T-helper 1 cell treated with Interleukin-12 subunit alpha and Interleukin-12 subunit beta and Interleukin-4 antibody, amounts not matched to agents 30 μg/mL and 1 μg/mL, for 36 hours (primary cell): Measurements from ENCODE around the gene NKX2-8.

Experiments used
- H3K27ac Mint-ChIP-seq: one replicate; pipeline ENCODE4 v1.8.0; 2021; ENCODE audit warnings: mild to moderate bottlenecking, mixed read lengths
- H3K27me3 Mint-ChIP-seq: one replicate; pipeline ENCODE4 v1.8.0; 2021; ENCODE audit warnings: low read depth, mixed read lengths
- H3K36me3 Mint-ChIP-seq: one replicate; pipeline ENCODE4 v1.8.0; 2021; ENCODE audit warnings: low read depth, mixed read lengths
- H3K4me1 Mint-ChIP-seq: one replicate; pipeline ENCODE4 v1.8.0; 2021; ENCODE audit warnings: low read depth, mixed read lengths
- H3K4me3 Mint-ChIP-seq: one replicate; pipeline ENCODE4 v1.8.0; 2021; ENCODE audit warnings: mild to moderate bottlenecking, moderate library complexity, mixed read lengths
- H3K9me3 Mint-ChIP-seq: one replicate; pipeline ENCODE4 v1.8.0; 2021; ENCODE audit warnings: mixed read lengths

The NKX2-8 gene

GRCh38 chr14:36582011-36582873 lies at the start of gene NKX2-8:
NKX2-8 (minus strand) TSS chr14:36582614; CDS start chr14:36582389, 225 bp downstream.
- H3K4me3 Mint-ChIP-seq = no peak within 1 kb of the TSS
- no peak within 1 kb of the TSS for H3K27ac Mint-ChIP-seq
- peaks cover 77% of the 10 kb centered on the region for H3K27me3 Mint-ChIP-seq
- H3K36me3 Mint-ChIP-seq = no peaks in the 10 kb centered on the region
- H3K4me1 Mint-ChIP-seq = no peaks in the 10 kb centered on the region
- no peaks in the 10 kb centered on the region for H3K9me3 Mint-ChIP-seq

DNA sequence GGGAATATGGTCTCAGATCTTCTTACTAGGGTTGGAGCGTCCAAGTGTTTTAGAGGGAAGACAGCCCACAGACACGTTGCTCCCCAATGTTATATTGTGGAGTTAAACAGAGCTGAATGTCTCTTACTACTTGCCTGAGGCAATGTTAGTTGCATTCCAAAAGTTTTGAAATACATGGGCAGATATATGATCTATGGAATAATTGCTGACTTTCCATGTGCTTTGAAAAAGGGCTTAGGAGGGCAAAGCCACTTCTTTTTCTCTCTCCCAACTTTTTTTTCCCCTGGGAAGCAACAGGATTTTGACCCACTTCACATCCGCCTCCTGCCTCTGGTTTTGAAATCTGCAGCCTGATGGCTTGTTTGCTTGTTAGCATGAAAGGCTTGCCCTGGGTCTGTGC lies 45.6 kb upstream of the NKX2-8 start:
- Mint-ChIP-seq H3K27me3 (no peaks in the 10 kb centered on the region), H3K4me3 (no peak overlapping the region), H3K9me3 (no peaks in the 10 kb centered on the region), H3K27ac (no peak overlapping the region), H3K4me1 (no peaks in the 10 kb centered on the region), H3K36me3 (no peaks in the 10 kb centered on the region)

GRCh38 chr14:36626151-36626550 lies 43.7 kb upstream of the NKX2-8 start:
- no peaks in the 10 kb centered on the region for H3K4me1 Mint-ChIP-seq
- no peak overlapping the region for H3K27ac Mint-ChIP-seq
- no peaks in the 10 kb centered on the region for H3K36me3 Mint-ChIP-seq
- no peaks in the 10 kb centered on the region for H3K9me3 Mint-ChIP-seq
- no peak overlapping the region for H3K4me3 Mint-ChIP-seq
- no peaks in the 10 kb centered on the region for H3K27me3 Mint-ChIP-seq

GRCh38 chr14:36625436-36625835 lies 43.0 kb upstream of the NKX2-8 start:
- H3K36me3 Mint-ChIP-seq = no peaks in the 10 kb centered on the region
- no peaks in the 10 kb centered on the region for H3K9me3 Mint-ChIP-seq
- no peak overlapping the region for H3K27ac Mint-ChIP-seq
- H3K27me3 Mint-ChIP-seq = no peaks in the 10 kb centered on the region
- H3K4me1 Mint-ChIP-seq = no peaks in the 10 kb centered on the region
- no peak overlapping the region for H3K4me3 Mint-ChIP-seq

- no peak overlapping the region for H3K4me3 Mint-ChIP-seq
- H3K36me3 Mint-ChIP-seq = no peaks in the 10 kb centered on the region
- H3K4me1 Mint-ChIP-seq = no peaks in the 10 kb centered on the region
- no peak overlapping the region for H3K27ac Mint-ChIP-seq
- no peaks in the 10 kb centered on the region for H3K27me3 Mint-ChIP-seq
- H3K9me3 Mint-ChIP-seq = no peaks in the 10 kb centered on the region
Measured at GRCh38 chr14:36625014-36625413, 42.6 kb upstream of the NKX2-8 start.

GRCh38 chr14:36619853-36620252 lies 37.4 kb upstream of the NKX2-8 start:
- Mint-ChIP-seq H3K27ac (no peak overlapping the region), H3K9me3 (no peaks in the 10 kb centered on the region), H3K4me1 (no peaks in the 10 kb centered on the region), H3K27me3 (no peaks in the 10 kb centered on the region), H3K36me3 (no peaks in the 10 kb centered on the region), H3K4me3 (no peak overlapping the region)

DNA sequence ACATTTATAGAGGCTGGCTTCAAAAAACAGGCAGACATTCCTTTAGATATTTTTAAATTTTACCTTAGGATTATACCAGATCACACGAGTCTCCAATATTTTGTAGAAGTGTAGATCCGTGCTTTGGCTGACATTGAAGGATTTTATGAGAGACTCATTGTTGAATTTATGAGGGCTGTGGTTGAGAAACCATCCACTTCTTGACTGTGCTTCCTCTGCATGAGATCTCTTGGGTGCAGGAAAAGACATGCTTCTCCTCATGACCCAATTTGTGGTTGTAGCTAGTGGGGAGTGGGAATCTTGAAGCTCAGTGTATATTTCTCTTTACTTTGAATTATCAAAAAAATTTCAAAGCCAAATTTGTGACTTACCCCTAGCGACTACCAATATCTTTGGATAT lies 36.7 kb upstream of the NKX2-8 start:
- H3K4me1 Mint-ChIP-seq = no peaks in the 10 kb centered on the region
- H3K27me3 Mint-ChIP-seq = no peaks in the 10 kb centered on the region
- H3K36me3 Mint-ChIP-seq = no peaks in the 10 kb centered on the region
- H3K27ac Mint-ChIP-seq = no peak overlapping the region
- no peak overlapping the region for H3K4me3 Mint-ChIP-seq
- no peaks in the 10 kb centered on the region for H3K9me3 Mint-ChIP-seq

DNA sequence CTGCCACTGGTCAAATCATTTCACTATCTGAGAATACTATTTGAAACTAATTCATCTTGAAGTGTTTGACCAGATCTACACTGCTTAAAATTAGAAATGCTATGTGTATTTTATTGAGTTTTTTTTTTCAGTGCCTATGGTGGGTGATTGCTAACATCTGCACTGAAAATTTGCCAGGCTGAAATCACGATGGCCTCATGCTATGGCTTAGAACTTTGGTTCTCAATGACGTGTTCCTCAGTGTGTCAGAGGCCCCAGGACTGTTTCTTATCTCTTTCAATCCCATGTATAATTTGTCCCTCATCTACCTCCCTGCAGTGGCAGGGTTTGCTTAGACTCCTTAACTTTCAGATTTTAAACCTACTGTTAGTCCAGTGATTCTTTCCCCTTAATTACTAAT lies 36.2 kb upstream of the NKX2-8 start:
- no peak overlapping the region for H3K27ac Mint-ChIP-seq
- no peaks in the 10 kb centered on the region for H3K4me1 Mint-ChIP-seq
- no peaks in the 10 kb centered on the region for H3K36me3 Mint-ChIP-seq
- no peak overlapping the region for H3K4me3 Mint-ChIP-seq
- no peaks in the 10 kb centered on the region for H3K27me3 Mint-ChIP-seq
- H3K9me3 Mint-ChIP-seq = no peaks in the 10 kb centered on the region

DNA sequence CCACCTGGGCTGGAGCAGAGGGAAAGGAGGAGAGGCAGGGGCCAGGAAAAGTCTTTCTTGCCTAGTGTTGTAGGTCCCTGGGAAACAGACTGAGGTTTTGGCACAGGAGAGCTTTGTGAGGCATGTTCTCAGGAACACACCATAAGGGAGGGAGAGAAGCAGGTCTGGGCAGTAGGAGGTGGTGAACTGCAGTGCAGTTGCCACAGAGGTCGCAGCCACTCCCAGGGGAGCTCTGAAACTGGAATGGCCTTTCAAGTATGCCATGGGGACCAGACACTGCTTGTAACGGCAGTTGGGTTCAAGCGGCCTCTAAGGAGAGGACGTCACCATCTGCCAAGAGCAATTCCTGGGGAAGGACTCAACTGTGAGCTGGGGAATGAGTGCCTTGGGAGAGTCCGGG lies 35.4 kb upstream of the NKX2-8 start:
- no peaks in the 10 kb centered on the region for H3K4me1 Mint-ChIP-seq
- H3K36me3 Mint-ChIP-seq = no peaks in the 10 kb centered on the region
- no peaks in the 10 kb centered on the region for H3K9me3 Mint-ChIP-seq
- H3K27me3 Mint-ChIP-seq = no peaks in the 10 kb centered on the region
- no peak overlapping the region for H3K27ac Mint-ChIP-seq
- no peak overlapping the region for H3K4me3 Mint-ChIP-seq

DNA sequence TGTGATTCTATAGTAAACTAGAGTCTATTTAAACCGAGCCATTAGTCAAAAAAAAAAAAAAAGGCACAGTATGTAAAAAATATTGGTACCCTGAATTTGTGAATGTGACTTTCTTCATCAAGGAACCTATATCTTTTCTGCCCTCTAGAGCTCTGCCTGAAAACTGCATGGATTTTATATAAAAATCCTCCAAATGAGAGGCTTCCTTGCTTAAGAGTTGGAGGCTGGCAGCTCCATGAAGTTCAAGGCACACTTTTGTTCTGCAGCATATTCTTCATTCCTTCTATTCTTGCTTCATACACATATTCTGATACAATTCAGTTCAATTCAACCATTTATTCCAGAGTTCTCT lies 23.1 kb upstream of the NKX2-8 start:
- no peak overlapping the region for H3K4me3 Mint-ChIP-seq
- peaks cover under 1% of the 10 kb centered on the region for H3K27me3 Mint-ChIP-seq
- H3K36me3 Mint-ChIP-seq = no peaks in the 10 kb centered on the region
- H3K9me3 Mint-ChIP-seq = no peaks in the 10 kb centered on the region
- H3K4me1 Mint-ChIP-seq = no peaks in the 10 kb centered on the region
- H3K27ac Mint-ChIP-seq = no peak overlapping the region

GRCh38 chr14:36604757-36605505 lies 22.5 kb upstream of the NKX2-8 start:
- no peaks in the 10 kb centered on the region for H3K9me3 Mint-ChIP-seq
- peaks cover 5% of the 10 kb centered on the region for H3K27me3 Mint-ChIP-seq
- no peak overlapping the region for H3K27ac Mint-ChIP-seq
- H3K4me1 Mint-ChIP-seq = no peaks in the 10 kb centered on the region
- no peaks in the 10 kb centered on the region for H3K36me3 Mint-ChIP-seq
- H3K4me3 Mint-ChIP-seq = no peak overlapping the region

DNA sequence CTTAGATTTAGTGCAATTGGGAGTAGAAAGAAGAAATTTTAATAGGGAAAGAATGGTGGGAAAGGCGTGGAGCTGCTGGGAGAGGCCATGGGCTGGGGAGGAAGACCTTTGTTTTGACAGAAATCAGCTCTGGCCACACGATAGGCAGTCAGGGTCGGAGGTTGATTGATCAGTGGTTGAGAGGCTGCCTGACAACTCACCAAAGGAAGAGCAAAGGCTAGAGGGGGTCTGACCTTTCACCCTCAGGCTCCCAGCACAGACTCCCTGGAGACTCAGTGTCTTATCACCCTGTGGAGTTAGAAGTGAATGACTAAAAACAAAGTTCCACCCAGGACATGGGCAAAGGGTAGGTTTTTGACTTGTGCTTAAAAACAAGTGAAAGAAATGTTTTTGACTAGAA lies 18.0 kb upstream of the NKX2-8 start:
- H3K4me3 Mint-ChIP-seq = no peak overlapping the region
- no peak overlapping the region for H3K27ac Mint-ChIP-seq
- no peaks in the 10 kb centered on the region for H3K36me3 Mint-ChIP-seq
- H3K4me1 Mint-ChIP-seq = no peaks in the 10 kb centered on the region
- H3K9me3 Mint-ChIP-seq = no peaks in the 10 kb centered on the region
- H3K27me3 Mint-ChIP-seq = peaks cover 5% of the 10 kb centered on the region

DNA sequence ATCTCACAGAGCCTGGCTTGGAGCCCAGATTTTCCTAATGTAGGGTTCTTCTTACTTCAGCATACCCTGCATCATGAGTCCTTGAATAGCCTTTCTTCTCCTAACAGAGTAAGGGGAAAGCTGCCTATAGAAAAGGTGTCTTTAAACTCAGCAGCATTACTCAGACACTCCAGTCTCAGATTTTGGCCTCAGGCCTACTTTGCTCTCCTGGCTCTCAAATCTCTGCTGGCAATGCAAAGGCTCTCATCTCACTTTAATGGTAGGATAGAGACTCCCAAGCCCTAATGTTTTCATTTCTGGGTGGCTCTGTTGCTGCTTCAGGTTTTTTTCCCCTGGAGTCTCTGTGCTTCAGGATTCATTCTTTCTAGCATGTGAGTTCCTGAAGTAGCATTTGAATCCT lies 9.1 kb upstream of the NKX2-8 start:
- H3K4me1 Mint-ChIP-seq = no peaks in the 10 kb centered on the region
- H3K4me3 Mint-ChIP-seq = no peak overlapping the region
- H3K9me3 Mint-ChIP-seq = no peaks in the 10 kb centered on the region
- no peaks in the 10 kb centered on the region for H3K36me3 Mint-ChIP-seq
- H3K27me3 Mint-ChIP-seq = peaks cover 48% of the 10 kb centered on the region
- no peak overlapping the region for H3K27ac Mint-ChIP-seq

DNA sequence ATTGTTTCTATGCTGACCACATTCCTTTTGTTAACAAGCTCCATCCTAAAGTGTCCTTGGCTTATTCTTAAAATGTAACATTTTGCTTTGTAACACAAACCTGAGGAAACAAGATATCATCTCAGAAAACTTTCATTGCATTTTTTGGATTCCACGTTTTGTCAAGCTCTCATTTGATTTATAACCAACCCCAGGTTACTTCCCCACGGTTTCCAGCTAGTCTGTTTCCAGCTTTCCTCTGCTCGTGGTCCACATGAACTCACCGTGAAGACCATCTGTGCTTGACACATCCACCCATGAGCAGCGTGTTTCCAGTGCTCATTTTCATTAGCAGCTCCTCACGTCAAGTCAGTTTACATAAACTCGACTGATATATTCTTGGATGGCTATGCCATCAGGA lies 6.4 kb upstream of the NKX2-8 start:
- Mint-ChIP-seq H3K4me3 (no peak overlapping the region), H3K27ac (no peak overlapping the region), H3K9me3 (no peaks in the 10 kb centered on the region), H3K27me3 (peaks cover 69% of the 10 kb centered on the region), H3K4me1 (no peaks in the 10 kb centered on the region), H3K36me3 (no peaks in the 10 kb centered on the region)

GRCh38 chr14:36588119-36588518 lies 5.7 kb upstream of the NKX2-8 start:
- H3K4me3 Mint-ChIP-seq = no peak overlapping the region
- no peak overlapping the region for H3K27ac Mint-ChIP-seq
- peaks cover 74% of the 10 kb centered on the region for H3K27me3 Mint-ChIP-seq
- no peaks in the 10 kb centered on the region for H3K9me3 Mint-ChIP-seq
- H3K4me1 Mint-ChIP-seq = no peaks in the 10 kb centered on the region
- H3K36me3 Mint-ChIP-seq = no peaks in the 10 kb centered on the region
